Gastrocnemius medialis (tissue), 4 donors: ENCODE measurements around the gene KCNAB2.

ENCODE experiments used
- CTCF ChIP-seq, 5 experiments: fragments of 450-650 bp in 3 of 5; fragments of 200-600 bp in 2 of 5; sonication (generic) in 2 of 5; IDR thresholded peaks in 4 of 5; conservative IDR thresholded peaks in 1 of 5; 1 replicate in 4 of 5; 2 replicates in 1 of 5; pipeline ENCODE4 v1.5.1; 2016 to 2019; ENCODE audit warnings: antibody characterized with exemption in 5 of 5, mild to moderate bottlenecking in 3 of 5, moderate library complexity in 3 of 5
- POLR2A ChIP-seq, 2 donors: fragments of 450-650 bp; IDR thresholded peaks; one replicate each; pipeline ENCODE4 v1.6.1; 2017; ENCODE audit warnings: antibody characterized with exemption in 2 of 2, mild to moderate bottlenecking in 2 of 2, moderate library complexity in 2 of 2

- TF ChIP-seq POLR2A (IDR thresholded peaks at IDR 0.05) (no peak), CTCF (IDR thresholded peaks at IDR 0.05 in 4 of 5, conservative IDR thresholded peaks at IDR 0.05 in 1 of 5) (no peak)
These were observed 5.2 kb upstream of the KCNAB2 start for GRCh38 chr1:6040444-6040843.
